Lower leg skin (tissue), 3 donors: ENCODE measurements around the gene BEX5.

ENCODE experiments used
- POLR2A ChIP-seq, 2 donors: fragments of 450-650 bp; IDR thresholded peaks; one replicate each; pipeline ENCODE4 v1.6.1; 2016 to 2017; ENCODE audit warnings: antibody characterized with exemption in 2 of 2, mild to moderate bottlenecking in 1 of 2, moderate library complexity in 1 of 2
- TF ChIP-seq, protein P1 (sequence below), 3 donors: fragments of 450-650 bp; IDR thresholded peaks; one replicate each; pipeline ENCODE4 v1.5.1; 2016; ENCODE audit warnings: antibody characterized with exemption in 3 of 3, mild to moderate bottlenecking in 3 of 3, moderate library complexity in 2 of 3

- TF ChIP-seq, protein P1, sequence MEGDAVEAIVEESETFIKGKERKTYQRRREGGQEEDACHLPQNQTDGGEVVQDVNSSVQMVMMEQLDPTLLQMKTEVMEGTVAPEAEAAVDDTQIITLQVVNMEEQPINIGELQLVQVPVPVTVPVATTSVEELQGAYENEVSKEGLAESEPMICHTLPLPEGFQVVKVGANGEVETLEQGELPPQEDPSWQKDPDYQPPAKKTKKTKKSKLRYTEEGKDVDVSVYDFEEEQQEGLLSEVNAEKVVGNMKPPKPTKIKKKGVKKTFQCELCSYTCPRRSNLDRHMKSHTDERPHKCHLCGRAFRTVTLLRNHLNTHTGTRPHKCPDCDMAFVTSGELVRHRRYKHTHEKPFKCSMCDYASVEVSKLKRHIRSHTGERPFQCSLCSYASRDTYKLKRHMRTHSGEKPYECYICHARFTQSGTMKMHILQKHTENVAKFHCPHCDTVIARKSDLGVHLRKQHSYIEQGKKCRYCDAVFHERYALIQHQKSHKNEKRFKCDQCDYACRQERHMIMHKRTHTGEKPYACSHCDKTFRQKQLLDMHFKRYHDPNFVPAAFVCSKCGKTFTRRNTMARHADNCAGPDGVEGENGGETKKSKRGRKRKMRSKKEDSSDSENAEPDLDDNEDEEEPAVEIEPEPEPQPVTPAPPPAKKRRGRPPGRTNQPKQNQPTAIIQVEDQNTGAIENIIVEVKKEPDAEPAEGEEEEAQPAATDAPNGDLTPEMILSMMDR (IDR thresholded peaks at IDR 0.05): no peak
- TF ChIP-seq POLR2A (IDR thresholded peaks at IDR 0.05): no peak
Measured at GRCh38 chrX:102154900-102155805, 624 bp downstream of the BEX5 start.
